Sigmoid colon (tissue), 7 donors: ENCODE results near the gene HCCS. TPM values are rescaled to one million over a fixed set of nuclear protein-coding genes. Genes with fewer than 3 reads are reported as not detected.

Experiments used
- DNase-seq: peaks from one replicate; pipeline ENCODE4 v3.0.0-alpha.2; 2019
- H3K27ac ChIP-seq, 4 donors: fragments of 200-600 bp; sonication (generic); one replicate each; pipeline ENCODE4 v1.5.1; 2016 to 2019; ENCODE audit warnings: mild to moderate bottlenecking in 1 of 4
- H3K27me3 ChIP-seq, 3 donors: fragments of 200-600 bp; sonication (generic); one replicate each; pipeline ENCODE4 v1.5.1; 2019; ENCODE audit warnings: mild to moderate bottlenecking in 1 of 3
- H3K36me3 ChIP-seq, 4 donors: fragments of 200-600 bp; sonication (generic); one replicate each; pipeline ENCODE4 v1.5.1; 2016 to 2019
- H3K4me1 ChIP-seq, 4 donors: fragments of 200-600 bp; sonication (generic); one replicate each; pipeline ENCODE4 v1.5.1; 2017 to 2019
- H3K4me3 ChIP-seq, 4 donors: fragments of 200-600 bp; sonication (generic); one replicate each; pipeline ENCODE4 v1.5.1; 2017 to 2019; ENCODE audit warnings: mild to moderate bottlenecking in 2 of 4, moderate library complexity in 1 of 4
- H3K9me3 ChIP-seq, 4 donors: fragments of 200-600 bp in 3 of 4; sonication (generic) in 3 of 4; one replicate each; pipeline versions ENCODE4 v1.5.1 to v1.6.1; 2013 to 2019
- EP300 ChIP-seq, 4 donors: sonication (generic); formaldehyde crosslinking; IDR thresholded peaks; one replicate each; pipeline ENCODE4 v1.6.1; 2017; ENCODE audit warnings: antibody characterized with exemption in 4 of 4
- POLR2A ChIP-seq, 2 donors: fragments of 450-650 bp; IDR thresholded peaks; one replicate each; pipeline ENCODE4 v1.6.1; 2016; ENCODE audit warnings: antibody characterized with exemption in 2 of 2, mild to moderate bottlenecking in 2 of 2, moderate library complexity in 2 of 2
- POLR2AphosphoS5 ChIP-seq, 4 donors: sonication (generic); formaldehyde crosslinking; IDR thresholded peaks; one replicate each; pipeline ENCODE4 v1.6.1; 2017; ENCODE audit warnings: antibody characterized with exemption in 4 of 4
- WGBS, 2 donors: extraction: QIAGEN DNeasy Blood & Tissue Kit; methylation state at CpG; one replicate each; pipeline ENCODE4 v1.1.7; 2013; 5-methylcytosine and 5-hydroxymethylcytosine counted together
- intact Hi-C: fragments of 100-400 bp; cut with DNase I; formaldehyde crosslinking; loops from one replicate; pipeline ENCODE4 v1.15.1; 2023
- polyA plus RNA-seq, 3 donors: library from polyadenylated mRNA; stranded (reverse); fragments of 200-250 nt; gene quantifications; one replicate each; pipeline ENCODE4 v1.2.3, GENCODE V29; 2013
- total RNA-seq, 4 donors: library from RNA; depleted of rRNA; stranded (reverse); fragments of >200 nt; gene quantifications; one replicate each; pipeline ENCODE4 v1.1.0, GENCODE V29; 2016
- TF ChIP-seq, protein P1 (sequence below), 4 experiments: fragments of 450-650 bp in 3 of 4; fragments of 200-600 bp in 1 of 4; IDR thresholded peaks; one replicate each; pipeline ENCODE4 v1.5.1; 2016 to 2019; ENCODE audit warnings: antibody characterized with exemption in 4 of 4, mild to moderate bottlenecking in 3 of 4, moderate library complexity in 2 of 4
- donor health status: healthy with polysubstance abuse.
- donor health status: Bipolar disorder and iron deficiency.
- donor health status: healthy.

Gene HCCS
- total and polyA plus RNA-seq, 7 donors = 13.3 to 59.6 (median 20.7) TPM

GRCh38 chrX:11148401-11148800, 37.3 kb downstream of the HCCS start:
- Histone ChIP-seq H3K4me1 (peaks cover 0 to 26% (median 0%) of the 10 kb centered on the region in 4 donors), H3K27ac (no peak overlapping the region), H3K4me3 (no peak overlapping the region), H3K27me3 (no peaks in the 10 kb centered on the region), H3K9me3 (no peaks in the 10 kb centered on the region), H3K36me3 (no peaks in the 10 kb centered on the region)
- 95 to 96% methylated on average over 7 of the region's 7 CpGs for WGBS, 2 donors
- intact Hi-C loops = loop anchor here (5.0 kb wide), 1 partner anchor 279 kb away; no protein-coding TSS in a partner anchor
- TF ChIP-seq EP300 (IDR thresholded peaks at IDR 0.05) (no peak), POLR2AphosphoS5 (IDR thresholded peaks at IDR 0.05) (no peak), POLR2A (IDR thresholded peaks at IDR 0.05) (no peak)
- TF ChIP-seq, protein P1, sequence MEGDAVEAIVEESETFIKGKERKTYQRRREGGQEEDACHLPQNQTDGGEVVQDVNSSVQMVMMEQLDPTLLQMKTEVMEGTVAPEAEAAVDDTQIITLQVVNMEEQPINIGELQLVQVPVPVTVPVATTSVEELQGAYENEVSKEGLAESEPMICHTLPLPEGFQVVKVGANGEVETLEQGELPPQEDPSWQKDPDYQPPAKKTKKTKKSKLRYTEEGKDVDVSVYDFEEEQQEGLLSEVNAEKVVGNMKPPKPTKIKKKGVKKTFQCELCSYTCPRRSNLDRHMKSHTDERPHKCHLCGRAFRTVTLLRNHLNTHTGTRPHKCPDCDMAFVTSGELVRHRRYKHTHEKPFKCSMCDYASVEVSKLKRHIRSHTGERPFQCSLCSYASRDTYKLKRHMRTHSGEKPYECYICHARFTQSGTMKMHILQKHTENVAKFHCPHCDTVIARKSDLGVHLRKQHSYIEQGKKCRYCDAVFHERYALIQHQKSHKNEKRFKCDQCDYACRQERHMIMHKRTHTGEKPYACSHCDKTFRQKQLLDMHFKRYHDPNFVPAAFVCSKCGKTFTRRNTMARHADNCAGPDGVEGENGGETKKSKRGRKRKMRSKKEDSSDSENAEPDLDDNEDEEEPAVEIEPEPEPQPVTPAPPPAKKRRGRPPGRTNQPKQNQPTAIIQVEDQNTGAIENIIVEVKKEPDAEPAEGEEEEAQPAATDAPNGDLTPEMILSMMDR (IDR thresholded peaks at IDR 0.05) = no peak
- no peak for DNase-seq

- no peak overlapping the region for H3K4me3 ChIP-seq
- H3K36me3 ChIP-seq = peaks cover 0 to 9% (median 0%) of the 10 kb centered on the region in 4 donors
- no peaks in the 10 kb centered on the region for H3K27me3 ChIP-seq
- peaks cover 0 to 17% (median 0%) of the 10 kb centered on the region in 4 donors for H3K4me1 ChIP-seq
- no peaks in the 10 kb centered on the region for H3K9me3 ChIP-seq
- WGBS, 2 donors = 24 to 58% methylated on average over 4 of the region's 4 CpGs
- peak overlapping the region in 1 of 4 donors; percentile 6 for H3K27ac ChIP-seq
- no peak for TF ChIP-seq EP300 (IDR thresholded peaks at IDR 0.05)
- TF ChIP-seq POLR2AphosphoS5 (IDR thresholded peaks at IDR 0.05) = no peak
- TF ChIP-seq, protein P1 (IDR thresholded peaks at IDR 0.05) = no peak
- no peak for TF ChIP-seq POLR2A (IDR thresholded peaks at IDR 0.05)
- intact Hi-C loops = loop anchor here (5.0 kb wide), 1 partner anchor 165 kb away; no protein-coding TSS in a partner anchor
- no peak for DNase-seq
Measured at GRCh38 chrX:11151799-11152559, 40.8 kb downstream of the HCCS start.

DNA sequence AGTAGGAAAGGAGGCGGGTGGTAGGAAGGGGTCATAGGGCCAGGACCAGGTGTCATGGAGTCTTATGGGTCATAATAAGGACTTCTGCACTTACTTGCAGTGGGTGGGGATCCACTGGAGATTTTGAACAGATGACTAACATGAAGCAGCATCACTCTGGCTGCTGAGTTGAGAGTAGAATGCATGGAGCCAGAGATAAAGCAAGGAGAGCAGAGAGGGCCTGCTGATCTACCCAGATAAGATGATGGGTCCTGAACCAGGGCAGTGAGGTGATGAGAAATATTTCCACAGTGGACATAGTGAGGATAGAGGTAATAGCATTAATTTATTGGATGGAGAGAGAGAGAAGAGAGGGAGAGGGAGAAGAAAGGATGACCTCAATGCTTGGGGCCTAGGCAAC, 48.0 kb downstream of the HCCS start:
- Histone ChIP-seq H3K27ac (no peak overlapping the region), H3K36me3 (peaks cover 0 to 6% (median 0%) of the 10 kb centered on the region in 4 donors), H3K9me3 (no peaks in the 10 kb centered on the region), H3K27me3 (no peaks in the 10 kb centered on the region), H3K4me1 (peaks cover 0 to 11% (median 2%) of the 10 kb centered on the region in 4 donors), H3K4me3 (no peak overlapping the region)
- intact Hi-C loops = no loop called here
- WGBS, 2 donors = 96 to 98% methylated on average over 1 of the region's 1 CpG
- DNase-seq = no peak
- TF ChIP-seq POLR2A (IDR thresholded peaks at IDR 0.05) (no peak), POLR2AphosphoS5 (IDR thresholded peaks at IDR 0.05) (no peak)
- TF ChIP-seq, protein P1 (IDR thresholded peaks at IDR 0.05) = no peak

GRCh38 chrX:11164433-11164832, 53.3 kb downstream of the HCCS start:
- DNase-seq = no peak
- TF ChIP-seq POLR2AphosphoS5 (IDR thresholded peaks at IDR 0.05) (no peak), POLR2A (IDR thresholded peaks at IDR 0.05) (no peak), EP300 (IDR thresholded peaks at IDR 0.05) (no peak)
- TF ChIP-seq, protein P1 (IDR thresholded peaks at IDR 0.05) = no peak
- Histone ChIP-seq H3K4me3 (no peak overlapping the region), H3K9me3 (no peaks in the 10 kb centered on the region), H3K27ac (peak overlapping the region in 2 of 4 donors; percentile 51 to 65), H3K27me3 (no peaks in the 10 kb centered on the region), H3K4me1 (peaks cover 0 to 11% (median 2%) of the 10 kb centered on the region in 4 donors), H3K36me3 (peaks cover 0 to 23% (median 0%) of the 10 kb centered on the region in 4 donors)
- intact Hi-C loops = no loop called here
- 83 to 89% methylated on average over 6 of the region's 6 CpGs for WGBS, 2 donors
